Neural crest cell (in vitro differentiated cells): ENCODE data around the gene PLPPR2. TPM values are rescaled to one million over a fixed set of nuclear protein-coding genes. Genes with fewer than 3 reads are reported as not detected.
"Not testable (repeated sequence)": the region's sequence is repeated elsewhere in the genome, so short reads cannot be mapped to it uniquely, and the experiment has no call there.

Experiments
- DNase-seq: peaks from one replicate; pipeline ENCODE4 v3.0.0; 2021; ENCODE audit warnings: low read depth, mixed read lengths, low spot score
- H3K27ac Mint-ChIP-seq: one replicate; pipeline ENCODE4 v1.8.0; 2021; ENCODE audit warnings: mild to moderate bottlenecking, mixed read lengths; ENCODE audit not compliant: unreplicated experiment
- H3K27me3 Mint-ChIP-seq: 2 replicates; pipeline ENCODE4 v1.8.0; 2021; ENCODE audit warnings: low read depth, mild to moderate bottlenecking, mixed read lengths
- H3K36me3 Mint-ChIP-seq: 2 replicates; pipeline ENCODE4 v1.8.0; 2021; ENCODE audit warnings: low read depth, mild to moderate bottlenecking, mixed read lengths
- H3K4me1 Mint-ChIP-seq: 2 replicates; pipeline ENCODE4 v1.8.0; 2021; ENCODE audit warnings: mixed read lengths
- H3K4me3 Mint-ChIP-seq: one replicate; pipeline ENCODE4 v1.8.0; 2021; ENCODE audit warnings: mild to moderate bottlenecking, mixed read lengths
- H3K9me3 Mint-ChIP-seq: 2 replicates; pipeline ENCODE4 v1.8.0; 2021; ENCODE audit warnings: mixed read lengths
- total RNA-seq: library from RNA; stranded (reverse); gene quantifications from 2 replicates; pipeline ENCODE4 v1.2.1, GENCODE V29; 2021
- TF ChIP-seq, protein P1 (sequence below): fragments of 200-600 bp; sonication (generic); conservative IDR thresholded peaks from 2 replicates; pipeline ENCODE4 v1.5.0; 2021; ENCODE audit warnings: antibody characterized with exemption, mild to moderate bottlenecking

Gene PLPPR2
- total RNA-seq, 1 donor from 2014 or later: 10.3 TPM

DNA sequence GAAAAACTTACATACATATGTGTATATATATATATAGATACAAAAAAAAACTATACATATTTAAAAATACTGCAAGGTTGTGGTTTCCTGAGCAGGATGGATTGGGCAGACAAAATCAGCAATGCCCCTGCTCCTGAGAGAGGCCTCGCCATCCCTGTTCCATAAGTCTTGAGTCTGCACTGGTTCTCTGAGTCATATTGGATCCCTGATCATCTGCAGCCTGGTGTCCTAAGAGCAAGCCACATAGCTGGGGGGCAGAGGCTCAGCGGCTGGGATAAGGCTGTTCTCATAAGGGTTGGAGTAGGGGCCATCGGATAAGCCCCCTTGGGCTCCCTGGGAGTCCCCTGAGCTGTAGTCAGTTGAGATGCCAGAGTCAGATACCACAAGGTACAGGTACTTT is 22.5 kb downstream of the PLPPR2 start:
- no peak for DNase-seq
- H3K27me3 Mint-ChIP-seq: peaks cover 18% of the 10 kb centered on the region
- TF ChIP-seq, protein P1, sequence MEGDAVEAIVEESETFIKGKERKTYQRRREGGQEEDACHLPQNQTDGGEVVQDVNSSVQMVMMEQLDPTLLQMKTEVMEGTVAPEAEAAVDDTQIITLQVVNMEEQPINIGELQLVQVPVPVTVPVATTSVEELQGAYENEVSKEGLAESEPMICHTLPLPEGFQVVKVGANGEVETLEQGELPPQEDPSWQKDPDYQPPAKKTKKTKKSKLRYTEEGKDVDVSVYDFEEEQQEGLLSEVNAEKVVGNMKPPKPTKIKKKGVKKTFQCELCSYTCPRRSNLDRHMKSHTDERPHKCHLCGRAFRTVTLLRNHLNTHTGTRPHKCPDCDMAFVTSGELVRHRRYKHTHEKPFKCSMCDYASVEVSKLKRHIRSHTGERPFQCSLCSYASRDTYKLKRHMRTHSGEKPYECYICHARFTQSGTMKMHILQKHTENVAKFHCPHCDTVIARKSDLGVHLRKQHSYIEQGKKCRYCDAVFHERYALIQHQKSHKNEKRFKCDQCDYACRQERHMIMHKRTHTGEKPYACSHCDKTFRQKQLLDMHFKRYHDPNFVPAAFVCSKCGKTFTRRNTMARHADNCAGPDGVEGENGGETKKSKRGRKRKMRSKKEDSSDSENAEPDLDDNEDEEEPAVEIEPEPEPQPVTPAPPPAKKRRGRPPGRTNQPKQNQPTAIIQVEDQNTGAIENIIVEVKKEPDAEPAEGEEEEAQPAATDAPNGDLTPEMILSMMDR: no peak
- no peaks in the 10 kb centered on the region for H3K9me3 Mint-ChIP-seq
- no peak overlapping the region for H3K4me3 Mint-ChIP-seq
- no peaks in the 10 kb centered on the region for H3K36me3 Mint-ChIP-seq
- no peak overlapping the region for H3K27ac Mint-ChIP-seq
- peaks cover 36% of the 10 kb centered on the region for H3K4me1 Mint-ChIP-seq

DNA sequence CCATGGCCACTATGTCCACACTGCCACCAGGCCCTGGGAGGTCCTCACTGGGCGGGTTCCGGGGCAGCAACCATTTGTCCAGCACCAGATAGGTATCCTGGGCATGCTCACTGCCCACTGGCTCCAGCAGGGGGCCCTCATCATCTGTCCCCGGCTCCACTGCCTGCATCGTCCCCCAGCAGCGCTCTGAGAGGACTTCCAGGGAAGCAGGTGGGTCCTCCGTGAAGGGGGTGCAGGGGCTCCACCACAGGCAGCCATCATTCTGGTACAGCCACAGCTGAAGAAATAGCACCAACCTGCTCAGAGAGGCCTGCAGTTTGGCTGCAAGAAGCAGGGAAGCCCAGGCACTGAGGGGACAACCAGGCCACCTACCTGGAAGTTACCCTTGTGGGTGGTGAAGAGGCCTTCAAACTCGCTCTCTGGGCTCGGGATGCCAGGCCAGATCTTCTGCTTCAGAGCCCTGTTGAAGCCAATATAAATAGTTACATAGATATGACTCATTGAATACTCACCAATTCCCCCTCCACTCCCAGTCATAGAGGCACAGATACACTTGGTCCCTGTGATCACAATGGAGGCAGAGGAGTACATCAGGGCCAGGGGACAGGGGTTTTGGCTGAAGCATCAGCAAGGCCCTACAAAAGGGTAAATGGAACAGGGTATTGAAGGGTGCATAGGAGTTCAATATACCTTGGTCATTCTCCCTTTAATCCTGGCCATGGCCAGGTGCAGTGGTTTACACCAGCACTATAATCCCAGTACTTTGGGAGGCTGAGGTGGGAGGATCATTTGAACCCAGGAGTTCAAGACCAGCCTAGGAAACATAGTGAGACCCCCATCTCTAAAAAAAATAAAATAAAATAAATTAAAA is 23.3 kb downstream of the PLPPR2 start:
- Mint-ChIP-seq H3K4me3 (peak overlapping the region; percentile 72), H3K27ac (no peak overlapping the region), H3K27me3 (peaks cover 26% of the 10 kb centered on the region), H3K36me3 (no peaks in the 10 kb centered on the region), H3K4me1 (peaks cover 37% of the 10 kb centered on the region), H3K9me3 (no peaks in the 10 kb centered on the region)
- peak; percentile 74 for DNase-seq
- TF ChIP-seq, protein P1: peak; percentile 70

DNA sequence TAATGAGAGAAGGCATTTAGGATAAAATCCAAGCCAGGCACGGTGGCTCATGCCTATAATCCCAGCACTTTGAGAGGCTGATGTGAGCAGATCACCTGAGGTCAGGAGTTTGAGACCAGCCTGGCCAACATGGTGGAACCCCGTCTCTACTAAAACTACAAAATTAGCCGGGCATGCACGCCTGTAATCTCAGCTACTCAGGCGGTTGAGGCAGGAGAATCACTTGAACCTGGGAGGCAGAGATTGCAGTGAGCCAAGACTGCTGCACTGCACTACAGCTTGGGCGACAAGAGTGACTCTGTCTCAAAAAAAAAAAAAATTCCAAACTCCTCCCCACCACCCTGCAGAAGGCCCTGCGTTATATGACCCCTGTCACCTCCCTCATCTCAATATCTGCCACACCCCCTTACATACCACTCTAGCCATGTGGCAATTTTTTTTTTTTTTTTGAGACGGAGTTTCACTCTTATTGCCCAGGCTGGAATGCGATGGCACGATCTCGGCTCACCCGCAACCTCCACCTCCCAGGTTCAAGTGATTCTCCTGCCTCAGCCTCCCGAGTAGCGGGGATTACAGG is 24.1 kb downstream of the PLPPR2 start:
- peaks cover 38% of the 10 kb centered on the region for H3K4me1 Mint-ChIP-seq
- H3K27me3 Mint-ChIP-seq: peaks cover 33% of the 10 kb centered on the region
- not testable (repeated sequence) for DNase-seq, H3K36me3 Mint-ChIP-seq, H3K4me3 Mint-ChIP-seq, H3K9me3 Mint-ChIP-seq, H3K27ac Mint-ChIP-seq

DNA sequence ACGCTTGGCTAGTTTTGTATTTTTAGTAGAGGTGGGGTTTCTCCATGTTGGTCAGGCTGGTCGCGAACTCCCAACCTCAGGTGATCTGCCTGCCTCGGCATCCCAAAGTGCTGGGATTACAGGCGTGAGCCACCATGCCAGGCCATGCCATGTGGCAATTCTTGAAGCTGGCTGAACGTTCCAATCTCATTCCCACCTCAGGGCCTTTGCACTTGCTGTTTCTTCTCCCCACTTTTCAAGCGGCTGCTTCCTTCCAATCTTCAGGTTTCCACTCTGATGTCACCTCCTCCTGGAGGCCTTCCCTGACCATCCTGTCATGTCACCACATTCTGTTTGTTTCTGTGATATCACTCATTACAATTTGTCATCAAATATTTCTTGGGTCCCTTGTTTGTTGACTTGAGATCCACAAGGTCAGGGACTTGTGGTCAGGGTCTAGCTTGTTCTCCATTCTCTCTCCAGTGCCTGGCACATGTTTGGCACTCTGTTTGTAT is 24.7 kb downstream of the PLPPR2 start:
- H3K27ac Mint-ChIP-seq: no peak overlapping the region
- peak overlapping the region; percentile 99 for H3K4me3 Mint-ChIP-seq

DNA sequence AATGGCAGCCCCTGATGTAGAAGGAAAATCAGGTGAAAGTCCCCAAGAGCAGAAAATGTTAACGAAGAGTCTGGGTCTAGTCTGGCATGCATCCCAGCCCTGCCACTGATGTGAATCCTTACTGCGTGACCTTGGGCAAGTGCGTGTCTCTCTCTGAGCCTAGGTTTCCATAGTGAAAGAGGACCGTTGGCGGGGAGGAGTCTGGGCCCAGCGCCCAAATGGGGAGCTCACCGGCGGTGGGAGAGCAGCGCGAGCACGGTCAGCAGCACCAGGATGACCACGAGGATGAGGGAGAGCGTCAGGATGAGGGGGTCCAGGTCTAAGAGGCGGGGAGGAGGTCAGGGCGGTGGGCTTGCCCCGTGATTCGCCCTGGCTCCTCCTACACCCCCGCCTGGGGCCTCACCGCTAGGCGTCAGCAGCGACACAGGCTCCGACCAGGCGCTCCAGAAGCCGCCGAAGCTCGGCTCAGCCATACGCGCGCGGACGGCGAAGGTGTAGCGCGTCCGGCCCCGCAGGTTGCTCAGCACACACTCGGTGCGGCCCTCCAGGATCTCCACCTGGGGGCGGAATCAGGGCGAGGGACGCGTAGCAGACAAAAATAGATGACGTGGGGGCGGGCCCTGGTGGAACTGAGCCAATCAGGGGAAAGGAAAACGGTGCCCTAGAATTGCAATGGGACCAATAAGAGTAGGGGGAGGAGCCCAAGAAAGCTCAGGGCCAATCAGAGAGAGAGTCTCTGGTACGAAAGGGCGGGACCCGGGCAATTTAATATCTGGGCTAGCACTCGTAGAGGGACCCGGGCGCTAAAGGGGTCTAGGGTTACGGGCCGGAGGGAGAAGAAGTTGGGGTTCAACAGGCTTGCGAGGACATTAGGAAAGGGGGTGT is 25.7 kb downstream of the PLPPR2 start:
- TF ChIP-seq, protein P1: peak; percentile 75
- Mint-ChIP-seq H3K27ac (peak overlapping the region; percentile 91), H3K27me3 (peaks cover 39% of the 10 kb centered on the region), H3K4me3 (peak overlapping the region; percentile 99), H3K9me3 (no peaks in the 10 kb centered on the region), H3K4me1 (peaks cover 40% of the 10 kb centered on the region), H3K36me3 (no peaks in the 10 kb centered on the region)
- peak; percentile 87 for DNase-seq

More for the DNA sequence above, 24.7 kb downstream of the PLPPR2 start:
- Mint-ChIP-seq H3K27me3 (peaks cover 38% of the 10 kb centered on the region), H3K4me1 (peaks cover 43% of the 10 kb centered on the region), H3K9me3 (no peaks in the 10 kb centered on the region), H3K36me3 (no peaks in the 10 kb centered on the region)
- no peak for DNase-seq
- TF ChIP-seq, protein P1: no peak
